Measurements from ENCODE around the gene ACSM2A.
"Not testable (repeated sequence)": the region's sequence is repeated elsewhere in the genome, so short reads cannot be mapped to it uniquely, and the experiment has no call there.

DNA sequence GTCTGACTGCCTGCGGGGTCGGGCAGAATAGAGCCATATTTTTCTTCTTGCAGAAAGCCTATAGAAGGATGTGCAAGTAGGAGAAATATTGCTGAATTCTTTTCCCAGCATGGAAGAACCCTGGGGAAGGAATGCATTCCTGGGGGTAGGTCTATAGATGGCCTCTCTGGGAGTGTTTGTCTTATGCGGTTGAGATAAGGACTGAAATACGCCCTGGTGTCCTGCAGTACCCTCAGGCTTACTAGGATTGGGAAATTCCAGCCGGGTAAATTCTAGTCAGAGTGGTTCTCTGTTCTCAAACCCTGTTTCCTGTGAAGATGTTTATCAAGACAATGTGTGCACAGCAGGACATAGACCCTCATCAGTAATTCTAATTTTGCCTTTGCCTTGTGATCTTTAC is 2.3 kb downstream of the ACSM2A start:
- TF ChIP-seq, protein P1, sequence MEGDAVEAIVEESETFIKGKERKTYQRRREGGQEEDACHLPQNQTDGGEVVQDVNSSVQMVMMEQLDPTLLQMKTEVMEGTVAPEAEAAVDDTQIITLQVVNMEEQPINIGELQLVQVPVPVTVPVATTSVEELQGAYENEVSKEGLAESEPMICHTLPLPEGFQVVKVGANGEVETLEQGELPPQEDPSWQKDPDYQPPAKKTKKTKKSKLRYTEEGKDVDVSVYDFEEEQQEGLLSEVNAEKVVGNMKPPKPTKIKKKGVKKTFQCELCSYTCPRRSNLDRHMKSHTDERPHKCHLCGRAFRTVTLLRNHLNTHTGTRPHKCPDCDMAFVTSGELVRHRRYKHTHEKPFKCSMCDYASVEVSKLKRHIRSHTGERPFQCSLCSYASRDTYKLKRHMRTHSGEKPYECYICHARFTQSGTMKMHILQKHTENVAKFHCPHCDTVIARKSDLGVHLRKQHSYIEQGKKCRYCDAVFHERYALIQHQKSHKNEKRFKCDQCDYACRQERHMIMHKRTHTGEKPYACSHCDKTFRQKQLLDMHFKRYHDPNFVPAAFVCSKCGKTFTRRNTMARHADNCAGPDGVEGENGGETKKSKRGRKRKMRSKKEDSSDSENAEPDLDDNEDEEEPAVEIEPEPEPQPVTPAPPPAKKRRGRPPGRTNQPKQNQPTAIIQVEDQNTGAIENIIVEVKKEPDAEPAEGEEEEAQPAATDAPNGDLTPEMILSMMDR (IDR thresholded peaks at IDR 0.05) = not testable (repeated sequence)
- not testable (repeated sequence) for TF ChIP-seq POLR2A (IDR thresholded peaks at IDR 0.05); POLR2AphosphoS5 (IDR thresholded peaks at IDR 0.05; ENCODE audit: insufficient read depth in 1 of 2, low read depth in 1 of 2)
